NCI-H510A (cell line): ENCODE data around the gene GPRIN3.
"Not testable (repeated sequence)": the region's sequence is repeated elsewhere in the genome, so short reads cannot be mapped to it uniquely, and the experiment has no call there.

Experiments
- DNase-seq: peaks from one replicate; lab custom pipeline; 2025; lab: John Stamatoyannopoulos, UW

The GPRIN3 gene

DNA sequence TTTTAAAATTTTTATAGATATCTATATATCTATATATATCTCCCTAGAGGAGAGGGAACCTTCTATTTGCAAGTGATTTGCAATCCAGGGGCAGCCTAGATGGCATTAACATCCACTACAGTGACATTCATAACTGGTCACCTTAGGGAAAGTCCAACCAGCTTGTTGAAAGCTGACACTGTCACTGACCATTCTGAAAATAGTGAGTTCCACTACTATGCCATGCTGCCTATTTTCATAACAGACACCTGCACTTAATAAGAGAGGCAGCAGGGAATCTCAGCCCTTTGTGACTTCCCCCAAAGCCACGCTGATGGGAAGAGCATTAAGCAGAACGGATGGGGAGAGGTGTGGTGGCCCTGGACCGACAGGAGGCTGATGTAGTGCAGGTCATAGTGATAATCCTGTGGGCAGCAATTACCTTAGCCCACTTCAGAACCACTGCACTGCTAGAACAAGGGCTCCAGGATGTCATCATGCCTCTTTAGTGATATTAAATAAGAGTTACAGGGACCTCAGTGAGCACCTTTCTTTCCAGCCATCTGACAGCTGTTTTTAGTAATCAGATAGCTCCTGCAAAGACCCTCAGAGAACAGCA, 51.3 kb downstream of the GPRIN3 start:
- no peak for DNase-seq

GRCh38 chr4:89254847-89255246, 52.8 kb downstream of the GPRIN3 start:
- DNase-seq: no peak

GRCh38 chr4:89254347-89254746, 53.3 kb downstream of the GPRIN3 start:
- DNase-seq: not testable (repeated sequence)

GRCh38 chr4:89253935-89254334, 53.7 kb downstream of the GPRIN3 start:
- no peak for DNase-seq

DNA sequence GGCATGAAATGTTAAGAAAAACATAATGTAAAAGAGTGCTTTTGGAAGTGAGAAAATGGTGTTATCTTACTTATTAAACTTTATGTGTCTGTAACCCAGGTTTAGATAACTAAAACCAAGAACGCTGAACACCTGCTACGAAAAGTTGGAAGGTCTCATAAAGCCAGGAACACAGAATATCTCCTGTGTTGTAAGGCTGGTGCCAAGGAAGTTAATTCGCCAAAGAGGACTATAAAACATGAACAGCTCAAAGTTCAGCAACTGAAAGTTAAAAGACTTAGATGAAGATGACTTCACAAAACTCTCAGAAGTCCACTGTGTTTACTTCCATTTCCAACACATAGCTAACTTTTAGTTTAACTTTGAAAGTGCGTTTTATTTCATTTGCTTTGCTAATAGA, 54.3 kb downstream of the GPRIN3 start:
- DNase-seq: no peak

- DNase-seq: no peak
Observed at GRCh38 chr4:89251396-89251795, 56.2 kb downstream of the GPRIN3 start.

DNA sequence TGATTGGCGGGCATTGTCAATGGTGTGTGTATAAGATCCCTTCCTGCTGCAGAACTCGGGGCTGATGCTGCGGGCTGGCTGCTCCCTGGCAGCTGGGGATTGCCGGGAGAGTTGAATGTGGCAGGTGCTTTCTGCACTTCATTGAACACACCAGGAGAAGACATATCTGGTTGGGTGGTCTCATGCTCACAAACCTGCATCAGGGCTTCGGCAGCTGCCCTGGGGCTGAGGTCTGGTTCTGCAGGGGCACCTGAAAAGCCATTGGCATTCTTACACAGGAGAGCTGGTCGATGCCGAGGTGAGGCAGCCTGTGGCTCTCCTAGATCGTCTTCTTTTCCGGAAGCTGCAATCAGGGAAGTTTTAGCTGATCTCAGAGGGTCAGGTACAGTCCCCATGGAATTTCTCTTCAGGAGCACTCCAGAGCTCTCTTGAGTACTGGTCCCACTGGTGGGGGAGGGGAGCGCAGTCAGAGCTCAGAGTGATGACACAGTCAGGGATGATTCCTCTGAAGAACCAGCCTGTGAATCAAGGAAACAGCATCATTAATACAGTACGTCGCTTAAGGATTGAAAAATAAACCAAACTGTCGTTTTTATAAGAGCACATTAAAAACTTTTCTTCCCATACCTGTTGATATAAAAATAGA, 57.8 kb downstream of the GPRIN3 start:
- DNase-seq: peak; percentile 60

- peak; percentile 48 for DNase-seq
Observed at GRCh38 chr4:89249313-89249712, 58.3 kb downstream of the GPRIN3 start.

DNA sequence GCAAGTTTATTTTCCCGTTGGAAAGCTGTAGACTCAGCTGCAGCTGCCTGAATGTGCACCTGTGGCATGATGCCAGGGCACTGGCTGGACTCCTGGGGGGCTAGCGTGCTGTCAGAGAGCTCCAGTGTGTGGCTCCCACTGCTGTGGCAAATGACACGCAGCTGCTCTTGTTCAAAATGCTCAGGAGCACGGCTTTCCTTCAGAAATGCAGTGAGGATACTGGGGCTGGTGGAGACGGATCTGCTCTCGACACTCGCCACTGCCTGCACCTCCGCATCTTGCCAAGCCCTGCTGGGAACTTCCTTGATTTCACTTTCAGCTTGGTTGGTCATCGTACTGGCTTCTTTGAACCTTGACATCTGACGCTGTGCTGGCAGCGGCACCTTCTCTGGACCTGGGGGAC, 58.7 kb downstream of the GPRIN3 start:
- DNase-seq: peak; percentile 56

DNA sequence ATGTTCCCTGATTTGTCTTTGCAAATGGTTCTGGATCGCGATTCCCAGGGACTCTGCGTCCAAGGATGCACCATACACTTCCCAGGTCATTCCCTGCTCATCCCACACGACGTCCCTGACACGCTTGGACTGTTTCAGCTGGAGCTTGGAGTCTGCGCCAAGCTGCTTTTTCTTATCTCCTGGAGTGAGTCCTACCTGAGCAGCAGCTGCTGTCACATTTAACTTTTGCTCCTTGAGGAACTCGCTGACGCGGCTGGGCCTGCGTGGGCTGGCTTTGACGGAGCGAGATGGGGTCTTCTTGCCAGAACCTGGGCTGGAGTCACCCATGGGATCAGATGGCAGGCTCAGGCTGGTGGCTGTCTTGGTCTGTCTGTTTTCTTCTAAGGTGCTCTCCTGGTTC, 59.6 kb downstream of the GPRIN3 start:
- no peak for DNase-seq

GRCh38 chr4:89245459-89245858, 62.1 kb downstream of the GPRIN3 start:
- DNase-seq: peak; percentile 70

- no peak for DNase-seq
Observed at GRCh38 chr4:89243733-89244252, 63.8 kb downstream of the GPRIN3 start.

- peak; percentile 23 for DNase-seq
Observed at GRCh38 chr4:89242864-89243732, 64.5 kb downstream of the GPRIN3 start.

- DNase-seq: no peak
Observed at GRCh38 chr4:89242216-89242615, 65.4 kb downstream of the GPRIN3 start.

- DNase-seq: no peak
Observed at GRCh38 chr4:89230271-89230670, 77.3 kb downstream of the GPRIN3 start.

- DNase-seq: peak; percentile 42
Observed at GRCh38 chr4:89226665-89227574, 80.7 kb downstream of the GPRIN3 start.

DNA sequence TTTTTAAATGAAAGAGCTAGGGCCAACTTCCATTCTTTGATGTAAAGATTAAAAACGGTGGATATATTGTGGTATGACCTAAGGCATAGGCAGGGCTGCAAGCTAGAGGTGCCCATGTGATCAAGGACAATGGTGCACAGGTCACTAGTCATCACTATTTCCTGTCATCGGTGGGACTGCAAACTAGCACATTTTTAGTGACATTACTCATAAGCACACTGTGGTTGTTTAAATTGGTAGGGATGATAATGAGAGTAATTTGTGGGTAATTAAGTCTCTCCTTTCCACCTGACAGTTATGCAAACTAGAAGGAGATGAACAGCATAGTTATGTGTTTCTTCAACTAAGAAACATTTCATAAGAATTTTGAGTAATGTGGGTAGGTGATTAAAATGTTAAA, 85.4 kb downstream of the GPRIN3 start:
- no peak for DNase-seq

- DNase-seq: no peak
Observed at GRCh38 chr4:89221167-89221867, 86.3 kb downstream of the GPRIN3 start.

GRCh38 chr4:89218587-89218986, 89.0 kb downstream of the GPRIN3 start:
- no peak for DNase-seq

GRCh38 chr4:89217604-89218003, 90.0 kb downstream of the GPRIN3 start:
- DNase-seq: no peak

DNA sequence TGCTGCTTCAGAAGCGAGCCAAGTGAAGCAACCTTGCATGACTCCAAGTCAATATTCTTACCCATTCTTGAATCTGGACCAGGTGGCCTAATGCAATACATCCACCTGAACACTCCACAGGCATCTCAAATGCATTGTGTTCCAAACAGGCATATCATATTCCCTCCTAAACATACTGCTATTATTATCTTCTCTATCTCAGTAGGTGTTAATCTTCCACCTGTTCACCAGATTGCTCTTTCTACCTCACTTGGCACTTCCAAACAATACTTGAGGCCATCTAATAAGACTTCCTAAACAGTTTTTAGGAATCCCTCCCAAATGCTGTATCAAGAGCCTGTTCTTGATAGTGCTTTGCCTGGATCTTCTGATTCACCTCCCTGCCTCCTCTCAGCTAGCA, 90.7 kb downstream of the GPRIN3 start:
- DNase-seq: no peak
